Measurements from ENCODE around the gene FTSJ1. TPM values are rescaled to one million over a fixed set of nuclear protein-coding genes. Genes with fewer than 3 reads are reported as not detected.

Gene FTSJ1
- total and polyA plus RNA-seq, 2 donors from 2014 or later: 30.6 to 33.9 TPM

GRCh38 chrX:48531358-48531959 is 55.5 kb downstream of the FTSJ1 start:
- Histone ChIP-seq H3K4me3 (ENCODE audit: low read length in 3 of 3) (no peak overlapping the region), H3K9me3 (ENCODE audit: control insufficient read depth in 2 of 3, insufficient read depth in 1 of 3, low read length in 3 of 3) (no peaks in the 10 kb centered on the region), H3K27me3 (ENCODE audit: control insufficient read depth, insufficient read depth, low read length) (no peaks in the 10 kb centered on the region), H3K36me3 (ENCODE audit: control insufficient read depth in 2 of 3, insufficient read depth in 3 of 3, low read length in 3 of 3) (peaks cover 0 to 11% (median 3%) of the 10 kb centered on the region in 3 donors), H3K9ac (ENCODE audit: low read length in 3 of 3) (no peak overlapping the region), H3K27ac (ENCODE audit: low read depth in 2 of 2, low read length in 2 of 2) (no peak overlapping the region), H3K4me1 (ENCODE audit: control insufficient read depth in 2 of 3, insufficient read depth in 2 of 3, low read depth in 1 of 3, low read length in 3 of 3) (no peaks in the 10 kb centered on the region)
- intact Hi-C loops (cut with DNase I): no loop called here
- FAIRE-seq: no peak
- no peak for DNase-seq
- no peak for TF ChIP-seq CTCF (IDR thresholded peaks at IDR 0.05; ENCODE audit: borderline replicate concordance, extremely low read depth, insufficient read depth)

GRCh38 chrX:48532161-48532560 is 56.2 kb downstream of the FTSJ1 start:
- no peak overlapping the region for H3K9ac ChIP-seq (ENCODE audit: low read length in 3 of 3)
- peaks cover 0 to 6% (median 0%) of the 10 kb centered on the region in 3 donors for H3K36me3 ChIP-seq (ENCODE audit: control insufficient read depth in 2 of 3, insufficient read depth in 3 of 3, low read length in 3 of 3)
- no peak for TF ChIP-seq CTCF (IDR thresholded peaks at IDR 0.05; ENCODE audit: borderline replicate concordance, extremely low read depth, insufficient read depth)
- intact Hi-C loops (cut with DNase I): no loop called here
- H3K9me3 ChIP-seq (ENCODE audit: control insufficient read depth in 2 of 3, insufficient read depth in 1 of 3, low read length in 3 of 3): no peaks in the 10 kb centered on the region
- H3K4me1 ChIP-seq (ENCODE audit: control insufficient read depth in 2 of 3, insufficient read depth in 2 of 3, low read depth in 1 of 3, low read length in 3 of 3): no peaks in the 10 kb centered on the region
- DNase-seq (no peak), FAIRE-seq (no peak)
- H3K27me3 ChIP-seq (ENCODE audit: control insufficient read depth, insufficient read depth, low read length): no peaks in the 10 kb centered on the region
- H3K4me3 ChIP-seq (ENCODE audit: low read length in 3 of 3): no peak overlapping the region
- H3K27ac ChIP-seq (ENCODE audit: low read depth in 2 of 2, low read length in 2 of 2): no peak overlapping the region

- FAIRE-seq: no peak
- no peak for TF ChIP-seq CTCF (IDR thresholded peaks at IDR 0.05; ENCODE audit: borderline replicate concordance, extremely low read depth, insufficient read depth)
- H3K9ac ChIP-seq (ENCODE audit: low read length in 3 of 3): no peak overlapping the region
- no peak overlapping the region for H3K27ac ChIP-seq (ENCODE audit: low read depth in 2 of 2, low read length in 2 of 2)
- intact Hi-C loops (cut with DNase I): no loop called here
- H3K4me1 ChIP-seq (ENCODE audit: control insufficient read depth in 2 of 3, insufficient read depth in 2 of 3, low read depth in 1 of 3, low read length in 3 of 3): no peaks in the 10 kb centered on the region
- H3K36me3 ChIP-seq (ENCODE audit: control insufficient read depth in 2 of 3, insufficient read depth in 3 of 3, low read length in 3 of 3): peaks cover 0 to 5% (median 0%) of the 10 kb centered on the region in 3 donors
- no peak for DNase-seq
- H3K4me3 ChIP-seq (ENCODE audit: low read length in 3 of 3): no peak overlapping the region
- no peaks in the 10 kb centered on the region for H3K9me3 ChIP-seq (ENCODE audit: control insufficient read depth in 2 of 3, insufficient read depth in 1 of 3, low read length in 3 of 3)
- no peaks in the 10 kb centered on the region for H3K27me3 ChIP-seq (ENCODE audit: control insufficient read depth, insufficient read depth, low read length)
These were observed 57.2 kb downstream of the FTSJ1 start for GRCh38 chrX:48533165-48533564.

Other genes with a start within 250 kb of the FTSJ1 start
- not detected for gene SSX1, start 220.8 kb upstream of the FTSJ1 start, total RNA-seq
- gene SSX1, start 220.8 kb upstream of the FTSJ1 start, polyA plus RNA-seq (ENCODE audit: insufficient read depth, low read depth, low replicate concordance): not detected
- gene SSX3, start 119.5 kb upstream of the FTSJ1 start, total RNA-seq: not detected
- gene SSX3, start 119.5 kb upstream of the FTSJ1 start, polyA plus RNA-seq (ENCODE audit: insufficient read depth, low read depth, low replicate concordance): not detected
- gene SSX4, start 92.7 kb upstream of the FTSJ1 start, total RNA-seq: not detected
- gene SSX4, start 92.7 kb upstream of the FTSJ1 start, polyA plus RNA-seq (ENCODE audit: insufficient read depth, low read depth, low replicate concordance): not detected
- gene SSX4B, start 64.2 kb upstream of the FTSJ1 start, total RNA-seq: not detected
- not detected for gene SSX4B, start 64.2 kb upstream of the FTSJ1 start, polyA plus RNA-seq (ENCODE audit: insufficient read depth, low read depth, low replicate concordance)
- gene SLC38A5, start 5.9 kb upstream of the FTSJ1 start, total RNA-seq: 8.3 TPM
- 2.9 TPM for gene SLC38A5, start 5.9 kb upstream of the FTSJ1 start, polyA plus RNA-seq (ENCODE audit: insufficient read depth, low read depth, low replicate concordance)
- gene PORCN, start 32.8 kb downstream of the FTSJ1 start, total RNA-seq: 8.9 TPM
- gene PORCN, start 32.8 kb downstream of the FTSJ1 start, polyA plus RNA-seq (ENCODE audit: insufficient read depth, low read depth, low replicate concordance): 11.7 TPM
- gene EBP, start 45.6 kb downstream of the FTSJ1 start, total RNA-seq: 33.8 TPM
- 164 TPM for gene EBP, start 45.6 kb downstream of the FTSJ1 start, polyA plus RNA-seq (ENCODE audit: insufficient read depth, low read depth, low replicate concordance)
- 16.3 TPM for gene TBC1D25, start 63.5 kb downstream of the FTSJ1 start, total RNA-seq
- gene TBC1D25, start 63.5 kb downstream of the FTSJ1 start, polyA plus RNA-seq (ENCODE audit: insufficient read depth, low read depth, low replicate concordance): 6.0 TPM
- gene RBM3, start 98.3 kb downstream of the FTSJ1 start, total RNA-seq: 265 TPM
- 86.9 TPM for gene RBM3, start 98.3 kb downstream of the FTSJ1 start, polyA plus RNA-seq (ENCODE audit: insufficient read depth, low read depth, low replicate concordance)
- 177 TPM for gene WDR13, start 121.3 kb downstream of the FTSJ1 start, total RNA-seq
- gene WDR13, start 121.3 kb downstream of the FTSJ1 start, polyA plus RNA-seq (ENCODE audit: insufficient read depth, low read depth, low replicate concordance): 201 TPM
- gene WAS, start 207.6 kb downstream of the FTSJ1 start, total RNA-seq: 14.2 TPM
- gene WAS, start 207.6 kb downstream of the FTSJ1 start, polyA plus RNA-seq (ENCODE audit: insufficient read depth, low read depth, low replicate concordance): 2.2 TPM
- gene SUV39H1, start 220.5 kb downstream of the FTSJ1 start, total RNA-seq: 5.0 TPM
- gene SUV39H1, start 220.5 kb downstream of the FTSJ1 start, polyA plus RNA-seq (ENCODE audit: insufficient read depth, low read depth, low replicate concordance): 2.8 TPM